Forelimb muscle (tissue), 1 donor: ENCODE results near the gene PPP1R8. TPM values are rescaled to one million over a fixed set of nuclear protein-coding genes. Genes with fewer than 3 reads are reported as not detected.

ENCODE experiments used
- DNase-seq: peaks from one replicate; pipeline ENCODE4 v3.0.0-alpha.2; 2013; ENCODE audit warnings: low read depth
- polyA plus RNA-seq: library from polyadenylated mRNA; unstranded; fragments of 120-200 nt; gene quantifications from one replicate; pipeline ENCODE4 v1.2.1, GENCODE V29; 2013; ENCODE audit not compliant: insufficient read length

PPP1R8 gene
- polyA plus RNA-seq, 1 donor = 29.0 TPM

GRCh38 chr1:27872059-27872801, 41.6 kb downstream of the PPP1R8 start, which contains the start of gene THEMIS2:
Gene THEMIS2 (plus strand): TSS chr1:27872544. CDS start chr1:27872572, 28 bp downstream.
- DNase-seq = no peak

GRCh38 chr1:27872802-27873551, 42.4 kb downstream of the PPP1R8 start:
- DNase-seq = no peak

GRCh38 chr1:27873671-27874384, 43.2 kb downstream of the PPP1R8 start:
- DNase-seq = no peak

- DNase-seq = no peak
These were observed 45.9 kb downstream of the PPP1R8 start for GRCh38 chr1:27876341-27877114.

GRCh38 chr1:27877115-27877416, 46.5 kb downstream of the PPP1R8 start:
- no peak for DNase-seq

- no peak for DNase-seq
These were observed 47.5 kb downstream of the PPP1R8 start for GRCh38 chr1:27878039-27878438.

GRCh38 chr1:27878787-27879335, 48.3 kb downstream of the PPP1R8 start:
- no peak for DNase-seq

GRCh38 chr1:27879374-27880082, 48.9 kb downstream of the PPP1R8 start:
- no peak for DNase-seq

GRCh38 chr1:27882543-27882903, 51.9 kb downstream of the PPP1R8 start:
- no peak for DNase-seq

- DNase-seq = no peak
These were observed 53.0 kb downstream of the PPP1R8 start for GRCh38 chr1:27883536-27883935.

GRCh38 chr1:27884006-27884954, 53.7 kb downstream of the PPP1R8 start:
- no peak for DNase-seq

- no peak for DNase-seq
These were observed 54.5 kb downstream of the PPP1R8 start for GRCh38 chr1:27885114-27885528.

- no peak for DNase-seq
These were observed 55.2 kb downstream of the PPP1R8 start for GRCh38 chr1:27885621-27886352.

GRCh38 chr1:27886353-27886679, 55.7 kb downstream of the PPP1R8 start:
- no peak for DNase-seq

GRCh38 chr1:27886744-27887143, 56.2 kb downstream of the PPP1R8 start:
- DNase-seq = no peak

- no peak for DNase-seq
These were observed 56.8 kb downstream of the PPP1R8 start for GRCh38 chr1:27887215-27888021.

- no peak for DNase-seq
These were observed 58.9 kb downstream of the PPP1R8 start for GRCh38 chr1:27889506-27889905.

- no peak for DNase-seq
These were observed 60.8 kb downstream of the PPP1R8 start for GRCh38 chr1:27891196-27891889.
